Left lobe of liver (tissue), 2 donors: Measurements from ENCODE around the gene ZSWIM6. TPM values are rescaled to one million over a fixed set of nuclear protein-coding genes. Genes with fewer than 3 reads are reported as not detected.

Experiments
- ATAC-seq: fragments of 200-7000 bp; cut with Tn5 transposase; one replicate; pipeline ENCODE4 v1.9.1; 2020; ENCODE audit warnings: mild to moderate bottlenecking, moderate library complexity
- DNase-seq: peaks from one replicate; pipeline ENCODE4 v3.0.0-alpha.2; 2020; ENCODE audit warnings: low spot score
- total RNA-seq: library from RNA; stranded (reverse); gene quantifications from one replicate; pipeline ENCODE4 v1.2.1, GENCODE V29; 2021
- donor health status: DM: no; HTN: no; CAD: no; lungs with moderate emphysema.
- donor health status: DM: no; HTN: yes; CAD: no.

The ZSWIM6 gene
- total RNA-seq, 1 donor from 2014 or later, result 2.9 TPM

DNA sequence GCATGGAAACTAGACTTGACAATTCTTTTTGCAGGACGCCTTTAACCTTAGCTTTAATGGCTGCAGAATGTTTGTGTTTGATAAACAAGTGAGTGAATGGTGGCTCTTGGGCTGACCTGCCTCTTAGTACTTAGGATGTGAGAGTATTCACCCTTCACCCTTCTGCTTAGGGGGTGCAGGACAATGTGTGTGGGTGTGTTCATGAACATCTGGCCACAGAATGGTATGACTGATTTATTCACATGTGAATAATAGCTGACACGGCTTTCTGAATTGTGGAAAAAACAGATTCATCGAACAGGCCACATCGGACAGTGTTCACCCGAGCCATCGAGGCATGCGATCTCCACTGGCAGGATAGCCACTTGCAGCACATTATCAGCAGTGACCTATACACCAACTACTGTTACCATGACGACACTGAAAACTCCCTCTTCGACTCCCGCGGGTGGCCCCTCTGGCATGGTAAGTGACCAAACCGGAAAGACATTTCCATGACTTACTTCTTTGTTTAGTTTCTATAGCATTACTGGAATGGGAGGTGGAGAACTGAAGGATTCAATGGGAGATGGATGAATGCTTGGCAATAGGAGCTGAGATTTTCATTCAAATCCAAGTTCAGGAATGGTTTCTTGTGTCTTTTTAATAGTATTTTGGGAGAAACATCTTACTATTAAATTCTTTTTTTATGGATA, 193.6 kb downstream of the ZSWIM6 start:
- DNase-seq (no peak), ATAC-seq (no peak)

DNA sequence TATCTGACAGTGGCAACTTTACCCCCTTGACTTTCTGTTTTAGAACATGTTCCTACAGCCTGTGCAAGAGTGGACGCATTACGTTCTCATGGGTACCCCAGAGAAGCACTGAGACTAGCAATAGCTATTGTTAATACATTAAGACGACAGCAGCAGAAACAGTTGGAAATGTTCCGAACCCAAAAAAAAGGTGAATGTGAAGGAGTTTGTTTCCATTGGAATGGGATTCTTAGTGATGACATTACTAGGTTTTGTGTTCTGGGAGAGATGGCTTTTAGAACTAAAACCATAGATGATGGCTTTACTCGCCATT, 194.1 kb downstream of the ZSWIM6 start:
- ATAC-seq (no peak), DNase-seq (no peak)

DNA sequence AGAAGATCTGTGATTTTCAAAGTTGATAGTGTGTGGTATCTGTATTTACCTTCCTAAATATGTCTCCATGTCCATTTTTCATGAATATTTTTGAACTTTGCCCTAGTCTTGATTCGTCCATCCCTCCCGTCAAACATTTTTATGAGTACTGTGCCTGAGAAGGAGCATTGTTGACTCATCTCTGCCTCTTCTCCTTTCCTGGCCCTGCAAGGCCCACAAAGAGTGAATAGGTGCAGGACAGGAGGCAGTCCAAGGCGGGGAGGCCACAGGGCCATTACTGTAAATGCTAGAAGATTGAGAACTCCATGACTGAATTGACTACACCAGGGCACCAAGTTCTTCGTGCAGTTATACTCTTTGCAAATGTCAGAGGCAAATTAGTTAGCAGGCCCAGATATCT, 200.9 kb downstream of the ZSWIM6 start:
- ATAC-seq (no peak), DNase-seq (no peak)

DNA sequence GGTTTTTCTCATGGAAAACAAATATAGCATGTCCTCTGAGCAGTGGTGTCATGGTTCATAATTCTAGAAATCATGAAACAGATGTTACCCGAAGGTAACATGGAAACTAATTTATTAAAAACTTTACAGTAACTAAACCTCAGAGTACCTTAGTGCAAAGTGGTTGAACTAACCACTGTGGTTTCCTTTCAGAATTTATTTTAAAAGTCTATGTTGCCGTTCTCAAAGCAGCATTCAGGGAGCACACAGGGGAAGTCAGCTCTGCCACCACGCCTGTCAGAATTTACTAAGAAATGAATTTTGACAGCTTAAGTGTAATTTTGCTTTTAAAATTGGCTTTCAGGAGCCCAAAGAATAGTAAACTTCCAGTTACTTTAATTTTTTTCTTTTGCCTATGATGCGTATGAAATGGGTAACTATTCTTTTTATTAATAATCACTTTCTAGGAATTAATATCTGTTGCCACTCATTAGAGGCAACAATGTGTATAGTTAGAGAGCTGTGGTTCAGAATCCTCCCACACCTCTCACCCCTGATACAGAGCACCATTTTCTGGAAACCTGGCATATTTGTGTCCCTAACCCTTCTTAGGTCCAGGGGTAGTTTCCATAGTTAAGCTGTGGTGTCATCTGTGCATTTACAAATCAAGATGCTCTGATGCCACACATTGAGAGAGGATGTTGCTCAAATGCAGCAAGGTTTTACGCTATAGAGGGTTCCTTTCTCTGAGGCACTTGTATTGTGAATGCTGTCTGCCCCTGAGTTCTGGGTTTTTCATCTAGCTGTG, 202.6 kb downstream of the ZSWIM6 start:
- no peak for DNase-seq

DNA sequence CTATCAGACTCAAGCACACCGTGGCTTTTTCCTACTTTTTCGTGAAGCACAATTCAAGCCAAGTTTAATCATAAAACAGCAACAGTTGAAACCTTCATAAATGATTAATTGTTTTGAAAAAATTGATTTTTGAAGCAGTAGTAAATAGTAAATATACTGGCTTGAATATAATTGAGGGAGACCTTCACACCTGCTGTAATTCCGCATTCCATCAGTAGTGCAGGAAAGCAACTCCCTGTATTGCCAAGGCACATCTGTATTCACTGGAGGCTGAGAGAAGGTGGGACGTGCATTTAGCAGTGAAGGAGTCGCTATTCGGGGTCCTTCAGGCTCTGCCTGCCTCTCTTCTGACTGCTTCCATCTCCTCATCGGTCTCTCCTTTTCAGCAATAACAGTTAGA, 203.8 kb downstream of the ZSWIM6 start:
- DNase-seq (no peak), ATAC-seq (no peak)

More for the DNA sequence above, 202.6 kb downstream of the ZSWIM6 start:
- no peak for ATAC-seq

DNA sequence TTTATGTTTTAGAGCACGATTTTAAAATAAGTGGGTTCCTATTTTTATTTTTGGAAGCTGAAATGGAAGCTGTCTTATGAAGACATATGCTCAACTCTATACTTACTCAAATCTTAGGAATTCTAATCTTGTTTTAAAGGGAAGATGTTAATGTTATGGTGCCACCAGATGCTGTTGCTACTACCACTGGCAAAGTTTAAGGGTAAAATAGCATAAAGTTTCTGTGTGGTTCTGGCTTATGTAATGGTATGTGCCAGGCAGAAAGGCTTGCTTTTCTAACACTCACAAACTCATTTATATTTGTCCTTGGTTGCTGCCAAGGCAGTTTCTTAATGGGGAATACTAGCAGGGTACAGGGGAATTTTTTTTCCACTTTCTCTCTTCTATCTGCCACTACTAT, 204.9 kb downstream of the ZSWIM6 start:
- ATAC-seq (no peak), DNase-seq (no peak)

DNA sequence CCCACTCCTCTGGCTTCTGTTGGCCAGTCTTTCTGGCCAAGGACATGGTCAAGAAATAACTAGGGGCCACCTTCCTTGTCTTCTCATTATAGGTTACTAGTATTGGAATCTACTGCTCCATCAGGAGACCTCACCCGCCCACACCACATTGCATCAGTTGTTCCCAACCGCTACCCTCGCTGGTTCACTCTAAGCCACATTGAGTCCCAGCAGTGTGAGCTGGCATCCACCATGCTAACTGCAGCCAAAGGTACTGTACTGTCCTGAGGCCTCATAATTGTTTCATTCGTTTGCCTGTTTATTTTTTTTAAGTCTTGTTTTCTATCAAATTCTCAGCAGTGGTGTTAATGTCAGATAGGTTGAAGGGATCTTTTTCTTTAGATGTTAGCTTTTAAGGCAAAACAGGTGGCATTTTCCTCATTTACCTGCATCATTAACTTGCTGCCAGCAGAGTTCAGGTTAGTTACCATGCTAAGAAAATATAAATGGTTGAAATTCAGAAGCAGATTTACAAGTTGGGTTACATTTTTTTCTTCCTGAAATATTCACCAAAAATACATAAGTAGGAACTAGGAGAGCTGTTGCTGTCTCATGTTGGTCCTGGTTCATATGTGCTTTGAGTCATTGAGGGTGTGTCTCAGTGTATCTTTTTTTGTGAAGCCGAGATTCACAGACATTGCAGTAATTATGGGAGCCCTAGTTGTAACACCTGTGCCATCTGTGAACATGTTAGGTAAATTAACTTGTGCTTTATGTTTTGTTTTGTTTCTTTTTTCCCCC, 206.9 kb downstream of the ZSWIM6 start:
- no peak for ATAC-seq
- DNase-seq, result no peak

DNA sequence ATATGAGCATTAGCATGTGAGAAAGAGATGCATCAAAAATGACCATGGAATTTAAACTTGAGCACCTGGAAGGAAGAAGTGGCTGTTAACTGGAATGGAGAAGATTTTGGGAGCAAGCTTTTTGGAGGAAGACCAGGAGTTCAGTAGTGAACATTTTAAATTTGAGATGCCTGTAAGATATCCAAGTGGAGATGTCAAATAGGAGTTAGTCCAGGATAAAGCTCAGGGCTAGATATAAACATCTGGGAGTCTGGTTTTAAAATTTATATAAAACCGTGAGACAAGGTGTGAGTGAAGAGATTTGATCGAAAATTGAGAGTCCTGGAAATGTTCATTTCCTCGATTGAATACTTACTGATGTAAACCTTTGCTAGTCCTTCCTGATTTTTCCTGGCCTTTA, 217.5 kb downstream of the ZSWIM6 start:
- DNase-seq (no peak), ATAC-seq (no peak)

DNA sequence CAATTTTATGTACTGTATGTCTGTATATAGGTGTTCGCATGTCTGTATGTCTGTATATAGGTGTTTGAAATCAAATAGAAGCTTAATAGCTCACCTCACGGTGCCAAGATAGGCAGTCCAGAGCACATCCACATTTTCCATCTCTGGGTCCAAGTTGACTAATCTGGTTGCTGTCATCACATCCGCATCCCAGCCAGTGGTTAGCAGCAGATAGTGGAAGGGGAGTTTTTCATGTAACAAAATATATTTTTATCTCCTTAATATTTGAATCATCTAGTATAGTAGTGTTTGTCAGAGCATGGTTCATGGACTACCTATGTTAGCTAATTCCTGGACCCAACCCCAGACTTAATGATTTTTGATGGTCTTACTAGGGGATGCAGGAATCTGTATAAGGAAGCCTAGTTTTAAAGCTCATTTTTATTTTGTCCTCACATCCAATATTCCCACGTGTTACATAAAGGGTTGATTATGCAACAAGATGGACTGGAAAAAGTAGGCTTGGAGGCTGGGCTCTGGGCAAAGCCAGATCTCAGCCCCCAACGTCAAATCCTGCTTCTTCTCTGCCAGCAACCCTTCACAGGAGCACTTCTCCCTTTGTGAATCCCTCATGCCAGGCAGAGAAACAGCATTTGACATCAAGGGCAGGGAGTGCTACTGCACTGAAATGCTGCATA, 219.7 kb downstream of the ZSWIM6 start:
- DNase-seq, result no peak
- no peak for ATAC-seq

DNA sequence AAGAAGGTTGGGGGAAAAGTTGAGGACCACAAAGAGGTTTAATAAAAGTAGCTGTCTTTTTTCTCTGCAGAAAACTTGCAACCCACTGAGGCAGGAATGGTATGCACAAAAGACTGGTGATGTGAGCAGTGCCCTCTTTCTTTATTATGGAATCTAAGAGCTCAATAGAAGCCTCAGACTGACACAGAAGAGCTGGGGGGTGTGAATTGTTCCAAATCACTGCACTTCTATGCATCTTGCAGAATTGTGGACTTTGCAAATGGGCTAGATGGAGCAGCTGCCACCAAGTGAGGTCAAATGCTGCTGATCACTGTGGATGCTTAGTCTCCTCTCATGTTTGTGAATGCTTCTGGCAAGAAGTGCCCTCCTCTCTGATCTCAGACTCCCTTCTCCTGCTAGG, 227.1 kb downstream of the ZSWIM6 start:
- ATAC-seq, result no peak

DNA sequence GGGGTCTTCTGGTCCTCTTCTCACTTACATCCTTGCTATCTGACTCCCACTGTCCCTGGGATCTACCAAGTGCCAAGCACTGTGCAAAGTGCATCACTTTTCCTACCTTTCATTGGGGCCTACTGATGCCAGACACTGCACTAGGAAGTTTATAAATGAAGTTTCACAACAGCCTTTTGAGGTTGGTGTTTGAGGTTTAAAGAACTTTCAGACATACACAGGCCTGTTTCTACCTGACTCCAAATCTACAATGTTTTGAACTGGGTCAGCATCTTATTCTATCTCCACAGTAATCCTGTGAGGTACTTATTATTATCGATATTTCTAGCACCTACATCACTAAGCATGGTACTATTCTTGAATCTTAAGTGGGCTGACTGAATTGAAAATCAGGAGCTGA, 227.7 kb downstream of the ZSWIM6 start:
- ATAC-seq, result no peak
- no peak for DNase-seq

More for the DNA sequence above, 227.1 kb downstream of the ZSWIM6 start:
- no peak for DNase-seq

DNA sequence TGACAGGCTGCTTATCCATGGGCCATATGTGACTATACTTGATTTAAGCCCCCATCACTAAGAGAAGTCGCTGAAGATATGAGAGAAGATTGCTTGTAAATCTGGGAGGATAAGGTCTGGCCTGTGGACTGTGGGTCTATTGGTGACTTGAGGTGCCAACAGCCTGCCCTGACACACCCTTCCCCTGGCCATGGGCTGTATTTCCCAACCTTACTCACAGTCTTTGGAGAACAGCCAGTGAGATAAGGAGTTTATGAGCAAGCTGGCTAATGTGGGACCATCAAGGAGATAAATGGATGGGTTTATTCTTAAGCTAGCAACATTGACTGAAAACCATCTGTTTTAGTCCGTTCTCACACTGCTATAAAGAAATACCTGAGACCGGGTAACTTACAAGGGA, 231.3 kb downstream of the ZSWIM6 start:
- ATAC-seq (no peak), DNase-seq (no peak)

DNA sequence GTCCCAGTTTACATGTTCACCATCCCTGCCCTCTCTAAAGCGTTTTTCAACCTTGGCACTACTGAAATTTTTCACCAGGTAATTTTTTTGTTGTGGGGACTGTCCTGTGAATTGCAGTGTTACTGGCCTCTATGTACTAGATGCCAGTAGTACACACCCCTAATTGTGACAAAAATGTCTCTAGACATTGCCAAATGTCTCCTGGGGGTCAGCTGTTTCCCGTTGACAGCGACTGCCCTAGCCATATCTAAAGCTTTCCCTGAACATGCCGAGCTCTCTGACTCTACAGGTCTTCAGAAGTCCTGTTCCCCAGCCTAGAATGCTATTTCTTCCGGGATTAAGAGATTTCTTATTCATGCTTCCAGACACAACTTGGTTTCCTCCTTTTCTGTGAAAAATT, 235.3 kb downstream of the ZSWIM6 start:
- ATAC-seq (no peak), DNase-seq (no peak)

DNA sequence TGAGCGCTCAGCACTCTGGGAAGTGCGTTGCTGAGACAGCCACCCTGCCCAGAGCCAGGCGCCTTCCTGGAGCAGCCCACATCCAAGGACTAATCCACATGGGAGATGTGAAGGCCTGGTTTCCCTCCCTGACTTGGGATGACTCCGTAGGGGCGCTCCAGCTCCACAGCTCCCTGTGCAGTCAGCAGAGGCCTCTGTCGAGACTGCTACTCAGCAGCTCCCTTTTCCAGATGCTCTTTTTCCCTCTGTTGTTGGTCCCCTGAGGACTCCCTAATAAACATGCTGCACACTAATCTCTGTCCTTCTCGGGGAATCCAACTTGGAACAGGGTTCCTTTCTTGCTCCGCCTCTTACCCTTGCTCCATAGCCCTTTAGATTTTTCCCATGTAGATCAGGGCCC, 237.3 kb downstream of the ZSWIM6 start:
- ATAC-seq (no peak), DNase-seq (no peak)

DNA sequence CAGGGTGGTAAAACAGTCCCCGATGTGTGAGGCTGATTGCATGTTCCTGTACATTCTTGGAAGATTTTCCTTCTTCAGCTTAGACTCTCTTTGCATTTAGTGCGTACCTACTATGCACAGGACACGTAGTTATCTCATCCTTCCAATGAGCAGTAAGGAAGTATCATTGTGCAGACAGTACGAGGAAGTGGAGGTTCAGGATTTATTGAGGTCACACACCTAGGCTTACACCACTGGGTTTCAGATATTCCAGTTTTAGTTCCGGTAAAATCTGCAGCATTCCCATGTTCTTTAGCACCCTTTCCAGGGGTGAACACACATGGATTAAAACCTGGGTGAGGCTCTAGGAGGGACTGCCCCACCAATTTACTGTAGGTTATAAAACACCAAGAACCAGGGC, 238.7 kb downstream of the ZSWIM6 start:
- DNase-seq (no peak), ATAC-seq (no peak)

DNA sequence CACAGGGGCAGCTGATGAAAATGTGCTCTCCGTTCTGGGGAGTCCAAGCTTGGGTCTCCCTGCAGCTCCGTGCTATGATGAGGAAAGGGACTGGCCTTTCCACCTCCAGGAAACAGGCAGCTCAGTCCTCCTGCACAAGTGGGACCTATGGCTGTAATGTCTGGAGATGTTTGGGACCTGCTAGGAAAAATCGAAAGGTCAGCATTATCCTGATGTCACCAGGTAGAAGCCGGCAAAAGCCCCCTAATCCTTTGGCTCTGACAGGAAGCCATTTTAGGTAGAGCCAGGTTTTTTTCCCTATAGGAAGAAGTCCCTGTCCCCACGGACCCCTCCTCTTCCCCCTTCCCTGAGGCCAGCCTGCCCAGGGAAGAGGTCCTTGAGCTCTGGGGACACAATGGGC, 240.9 kb downstream of the ZSWIM6 start:
- DNase-seq, result no peak
- ATAC-seq, result no peak

DNA sequence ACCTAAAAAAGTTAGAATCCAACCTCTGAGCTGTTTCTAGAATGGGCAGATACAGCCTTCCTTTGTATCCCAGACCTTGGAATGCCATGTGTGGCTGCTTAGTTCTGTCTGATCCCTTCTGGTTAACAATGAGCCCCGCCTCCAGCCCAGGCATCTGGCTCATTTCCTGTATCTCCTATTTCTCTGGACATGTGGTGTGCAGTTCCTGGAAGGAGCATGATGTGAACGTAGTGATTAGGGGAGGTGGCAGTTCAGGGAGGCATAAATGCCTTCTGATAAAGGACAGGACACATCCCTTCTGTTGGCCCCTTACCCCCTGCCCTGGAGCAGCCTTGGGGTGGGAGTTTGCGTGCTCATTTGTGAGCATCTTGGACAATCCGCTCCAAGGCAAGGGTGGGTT, 243.0 kb downstream of the ZSWIM6 start:
- DNase-seq (no peak), ATAC-seq (no peak)

DNA sequence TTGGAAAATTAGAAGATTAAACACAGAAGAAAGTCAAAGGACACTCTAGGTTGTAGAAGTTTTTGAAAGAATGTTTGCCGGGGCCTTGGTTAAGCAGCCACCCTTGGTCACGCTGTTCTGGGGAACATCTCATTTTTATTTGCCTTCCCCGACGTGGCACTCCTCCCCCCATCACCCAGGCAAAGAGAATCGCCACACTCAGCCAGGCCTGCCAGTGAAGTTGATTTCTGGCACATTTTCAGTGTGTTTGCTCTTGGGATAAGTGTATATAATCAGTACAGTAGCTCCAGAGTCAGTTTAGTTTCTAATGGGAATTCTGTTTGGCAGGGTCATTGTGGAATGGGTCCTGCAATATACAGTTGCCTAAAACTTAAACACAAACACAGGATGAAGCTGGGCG, 243.5 kb downstream of the ZSWIM6 start:
- no peak for DNase-seq
- no peak for ATAC-seq

DNA sequence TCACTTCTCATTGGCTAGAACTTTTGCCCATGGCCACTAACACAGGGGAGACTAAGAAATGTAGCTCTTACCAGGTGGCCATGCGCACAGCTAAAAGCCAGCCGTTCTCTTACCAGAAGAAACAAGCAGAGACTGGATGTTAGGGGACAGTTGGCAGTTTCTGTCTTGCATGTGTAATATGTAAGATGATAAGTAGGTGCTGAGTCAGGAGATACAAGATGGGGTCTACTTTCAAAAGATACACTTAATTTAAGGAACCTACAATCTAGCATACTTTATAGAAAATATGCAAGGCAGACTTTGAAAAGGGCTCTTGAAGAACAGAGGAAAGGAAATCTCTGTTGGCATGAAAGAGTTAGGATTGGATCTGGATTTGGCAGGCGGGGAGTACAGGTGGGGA, 244.5 kb downstream of the ZSWIM6 start:
- DNase-seq (no peak), ATAC-seq (no peak)

DNA sequence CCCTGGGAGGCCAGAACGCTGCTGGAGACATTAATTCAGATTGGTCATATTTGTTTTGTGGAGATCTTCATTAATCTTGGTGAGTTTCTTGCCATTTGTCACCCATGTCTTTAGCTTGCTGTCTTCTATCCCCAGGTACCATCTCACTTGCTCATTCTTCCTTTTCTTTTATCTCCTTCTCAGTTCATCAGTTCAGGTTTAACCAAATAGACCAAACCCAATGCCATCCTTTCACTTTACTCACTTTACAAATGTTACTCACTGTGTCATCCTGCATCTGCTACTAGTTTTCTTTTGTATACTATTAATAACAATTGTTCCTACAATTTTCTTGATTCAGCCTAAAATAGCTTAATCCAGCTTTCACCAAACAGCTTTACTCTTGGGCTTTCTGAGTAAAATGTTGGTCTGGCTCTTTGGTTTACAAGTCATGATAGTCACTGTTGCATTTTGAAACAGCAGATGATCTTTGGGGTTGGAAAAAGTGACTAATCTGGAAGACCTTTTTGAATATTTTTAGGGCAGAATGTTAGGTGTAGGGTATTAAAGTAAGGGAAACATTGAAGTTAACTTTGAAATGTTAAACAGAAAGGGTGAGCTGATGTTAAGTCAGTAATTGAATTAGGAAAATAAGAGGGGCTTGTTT, 246.9 kb downstream of the ZSWIM6 start:
- ATAC-seq (no peak), DNase-seq (no peak)

DNA sequence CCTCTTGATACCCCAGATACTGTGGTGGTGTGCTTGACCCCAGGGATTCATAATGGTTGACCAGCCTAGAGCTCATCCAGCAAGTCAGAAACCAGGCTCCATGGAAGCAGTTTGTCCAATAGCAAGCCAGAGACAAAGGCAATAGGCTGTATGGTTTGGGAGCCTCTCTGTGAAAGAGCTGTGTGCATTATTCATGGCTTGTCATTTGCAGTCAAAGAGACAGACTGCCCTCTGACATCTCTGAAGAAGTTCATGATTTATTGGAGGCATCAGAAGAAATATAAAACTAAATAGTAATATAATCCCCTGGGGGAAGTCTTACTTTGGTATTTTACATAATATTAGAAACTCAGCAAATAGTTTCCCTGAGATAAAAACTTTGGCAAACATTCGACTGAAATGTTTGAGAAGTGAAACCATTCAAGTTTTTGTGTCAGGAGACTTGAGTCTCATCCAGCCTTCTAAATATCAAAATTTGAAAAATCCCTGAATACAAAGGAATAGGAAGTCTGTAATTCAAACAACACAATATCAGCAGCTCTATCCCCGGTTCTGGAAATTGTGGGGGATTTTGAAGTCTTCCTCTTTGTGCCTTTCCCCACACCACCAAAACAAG, 250.3 kb downstream of the ZSWIM6 start:
- no peak for DNase-seq
- no peak for ATAC-seq
